Endodermal cell (in vitro differentiated cells): Measurements from ENCODE around the gene GABRR3. TPM values are rescaled to one million over a fixed set of nuclear protein-coding genes. Genes with fewer than 3 reads are reported as not detected.
A peak's percentile ranks its signal among the peaks of the same experiment; 100 is the strongest.

ENCODE experiments used
- DNase-seq: peaks from one replicate; pipeline ENCODE4 v3.0.0-alpha.2; 2017
- H3K27ac ChIP-seq: 2 replicates; pipeline ENCODE4 v1.5.1; 2013; ENCODE audit warnings: mild to moderate bottlenecking, low read depth, low read length, moderate library complexity
- H3K27me3 ChIP-seq: 2 replicates; pipeline ENCODE4 v1.6.1; 2013; ENCODE audit warnings: mild to moderate bottlenecking, low read length, moderate library complexity; ENCODE audit not compliant: insufficient read depth, control insufficient read depth, poor library complexity, severe bottlenecking
- H3K36me3 ChIP-seq: 2 replicates; pipeline ENCODE4 v1.7.0; 2013; ENCODE audit warnings: mild to moderate bottlenecking, low read length, moderate library complexity; ENCODE audit not compliant: control insufficient read depth, insufficient read depth
- H3K4me1 ChIP-seq: one replicate; pipeline ENCODE4 v1.7.0; 2013; ENCODE audit warnings: low read length; ENCODE audit not compliant: control insufficient read depth, insufficient read depth
- H3K4me3 ChIP-seq: 2 replicates; pipeline ENCODE4 v1.5.1; 2013; ENCODE audit warnings: mild to moderate bottlenecking, low read length, moderate library complexity
- H3K9ac ChIP-seq: 2 replicates; pipeline ENCODE4 v1.6.1; 2013; ENCODE audit warnings: mild to moderate bottlenecking, low read length, moderate library complexity; ENCODE audit not compliant: poor library complexity, severe bottlenecking; ENCODE audit errors: extremely low read depth
- H3K9me3 ChIP-seq: 2 replicates; pipeline ENCODE4 v1.6.1; 2013; ENCODE audit warnings: mild to moderate bottlenecking, low read length, moderate library complexity; ENCODE audit not compliant: control insufficient read depth
- H3K27ac Mint-ChIP-seq: 2 replicates; pipeline ENCODE4 v1.8.0; 2020; ENCODE audit warnings: mixed read lengths
- H3K27me3 Mint-ChIP-seq: 2 replicates; pipeline ENCODE4 v1.8.0; 2021; ENCODE audit warnings: mild to moderate bottlenecking, mixed read lengths; ENCODE audit not compliant: insufficient read depth
- H3K36me3 Mint-ChIP-seq: 2 replicates; pipeline ENCODE4 v1.8.0; 2020; ENCODE audit warnings: low read depth, mixed read lengths
- H3K4me1 Mint-ChIP-seq: 2 replicates; pipeline ENCODE4 v1.8.0; 2020; ENCODE audit warnings: mixed read lengths
- H3K4me3 Mint-ChIP-seq: 2 replicates; pipeline ENCODE4 v1.8.0; 2020; ENCODE audit warnings: mild to moderate bottlenecking, moderate library complexity, mixed read lengths
- H3K9me3 Mint-ChIP-seq: 2 replicates; pipeline ENCODE4 v1.8.0; 2020; ENCODE audit warnings: mild to moderate bottlenecking, mixed read lengths
- WGBS, 2 experiments: methylation state at CpG; one replicate each; pipeline versions ENCODE4 v1.1.5 to v1.1.7; 2013; ENCODE audit warnings: missing lambda C conversion rate in 2 of 2, mixed read lengths in 1 of 2; ENCODE audit not compliant: insufficient coverage in 1 of 2, insufficient read length in 1 of 2; 5-methylcytosine and 5-hydroxymethylcytosine counted together
- total RNA-seq, 2 donors: library from RNA; stranded (reverse); fragmentation: NEBNext Ultra II Directional in 1 of 2; extraction: Animal tissue kit (Norgen Biotek cat#: 25700) in 1 of 2; gene quantifications; 2 replicates in 1 of 2; 3 replicates in 1 of 2; pipeline ENCODE4 v1.2.1, GENCODE V29; 2021
- TF ChIP-seq, protein P1 (sequence below): fragments of 200-600 bp; sonication (generic); conservative IDR thresholded peaks from 2 replicates; pipeline ENCODE4 v1.5.0; 2021; ENCODE audit warnings: antibody characterized with exemption, mild to moderate bottlenecking

The GABRR3 gene
- total RNA-seq, 2 donors from 2014 or later: not detected

DNA sequence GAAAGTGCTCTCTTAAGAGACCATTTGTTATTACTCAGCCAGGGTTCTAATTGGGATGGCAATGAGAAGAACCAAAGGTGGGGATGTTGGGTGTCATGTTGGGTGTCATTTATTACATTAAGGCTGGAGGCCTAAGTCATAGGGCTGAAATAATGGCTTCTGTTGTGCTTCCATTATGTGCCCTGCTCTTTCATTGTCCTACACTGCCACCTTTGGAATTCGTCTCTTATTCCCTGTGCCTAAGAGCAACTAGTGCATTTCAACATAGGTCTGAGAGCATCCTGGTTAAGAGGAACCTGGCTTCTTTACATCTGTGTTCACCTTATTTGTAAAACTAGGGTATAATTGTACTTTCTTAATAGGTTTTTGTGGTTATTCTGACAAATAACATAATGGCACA lies 95.1 kb downstream of the GABRR3 start:
- Mint-ChIP-seq H3K27ac (peak overlapping the region; percentile 44), H3K9me3 (no peaks in the 10 kb centered on the region), H3K4me1 (no peaks in the 10 kb centered on the region), H3K27me3 (no peaks in the 10 kb centered on the region), H3K36me3 (peaks cover 11% of the 10 kb centered on the region), H3K4me3 (no peak overlapping the region)
- Histone ChIP-seq H3K27me3 (no peaks in the 10 kb centered on the region), H3K9ac (no peak overlapping the region), H3K4me1 (no peaks in the 10 kb centered on the region), H3K36me3 (peaks cover 25% of the 10 kb centered on the region), H3K4me3 (no peak overlapping the region), H3K27ac (no peak overlapping the region), H3K9me3 (no peaks in the 10 kb centered on the region)
- DNase-seq: peak; percentile 48
- WGBS, 2 experiments: 60 to 72% methylated on average over 1 of the region's 1 CpG
- TF ChIP-seq, protein P1, sequence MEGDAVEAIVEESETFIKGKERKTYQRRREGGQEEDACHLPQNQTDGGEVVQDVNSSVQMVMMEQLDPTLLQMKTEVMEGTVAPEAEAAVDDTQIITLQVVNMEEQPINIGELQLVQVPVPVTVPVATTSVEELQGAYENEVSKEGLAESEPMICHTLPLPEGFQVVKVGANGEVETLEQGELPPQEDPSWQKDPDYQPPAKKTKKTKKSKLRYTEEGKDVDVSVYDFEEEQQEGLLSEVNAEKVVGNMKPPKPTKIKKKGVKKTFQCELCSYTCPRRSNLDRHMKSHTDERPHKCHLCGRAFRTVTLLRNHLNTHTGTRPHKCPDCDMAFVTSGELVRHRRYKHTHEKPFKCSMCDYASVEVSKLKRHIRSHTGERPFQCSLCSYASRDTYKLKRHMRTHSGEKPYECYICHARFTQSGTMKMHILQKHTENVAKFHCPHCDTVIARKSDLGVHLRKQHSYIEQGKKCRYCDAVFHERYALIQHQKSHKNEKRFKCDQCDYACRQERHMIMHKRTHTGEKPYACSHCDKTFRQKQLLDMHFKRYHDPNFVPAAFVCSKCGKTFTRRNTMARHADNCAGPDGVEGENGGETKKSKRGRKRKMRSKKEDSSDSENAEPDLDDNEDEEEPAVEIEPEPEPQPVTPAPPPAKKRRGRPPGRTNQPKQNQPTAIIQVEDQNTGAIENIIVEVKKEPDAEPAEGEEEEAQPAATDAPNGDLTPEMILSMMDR: peak; percentile 68

- no peaks in the 10 kb centered on the region for H3K27me3 ChIP-seq
- Mint-ChIP-seq H3K27ac (no peak overlapping the region), H3K36me3 (peaks cover 13% of the 10 kb centered on the region), H3K9me3 (no peaks in the 10 kb centered on the region), H3K27me3 (no peaks in the 10 kb centered on the region), H3K4me3 (no peak overlapping the region), H3K4me1 (no peaks in the 10 kb centered on the region)
- H3K4me1 ChIP-seq: no peaks in the 10 kb centered on the region
- H3K4me3 ChIP-seq: no peak overlapping the region
- H3K36me3 ChIP-seq: peaks cover 21% of the 10 kb centered on the region
- no peaks in the 10 kb centered on the region for H3K9me3 ChIP-seq
- H3K27ac ChIP-seq: no peak overlapping the region
- H3K9ac ChIP-seq: no peak overlapping the region
- WGBS, 2 experiments: 90 to 91% methylated on average over 2 of the region's 2 CpGs
- no peak for DNase-seq
- TF ChIP-seq, protein P1: no peak
Observed at GRCh38 chr3:97939401-97939800, 95.7 kb downstream of the GABRR3 start.

- H3K9me3 Mint-ChIP-seq: no peaks in the 10 kb centered on the region
- no peaks in the 10 kb centered on the region for H3K27me3 Mint-ChIP-seq
- Histone ChIP-seq H3K4me3 (no peak overlapping the region), H3K9ac (no peak overlapping the region), H3K36me3 (peaks cover 13% of the 10 kb centered on the region), H3K27ac (no peak overlapping the region), H3K4me1 (no peaks in the 10 kb centered on the region), H3K9me3 (no peaks in the 10 kb centered on the region), H3K27me3 (no peaks in the 10 kb centered on the region)
- no peaks in the 10 kb centered on the region for H3K4me1 Mint-ChIP-seq
- no peak overlapping the region for H3K4me3 Mint-ChIP-seq
- WGBS, 2 experiments: 67% methylated on average over 1 of the region's 1 CpG; no CpG with 5 or more reads in 1 of the 2 experiments
- H3K36me3 Mint-ChIP-seq: peaks cover 10% of the 10 kb centered on the region
- DNase-seq: no peak
- no peak overlapping the region for H3K27ac Mint-ChIP-seq
- TF ChIP-seq, protein P1: no peak
Observed at GRCh38 chr3:97938444-97938843, 96.7 kb downstream of the GABRR3 start.
